HepG2 (cell line): Measurements from ENCODE around the gene TMUB1. TPM values are rescaled to one million over a fixed set of nuclear protein-coding genes. Genes with fewer than 3 reads are reported as not detected.
A peak's percentile ranks its signal among the peaks of the same experiment; 100 is the strongest.

ENCODE experiments used
- ATAC-seq: fragments of 200-7000 bp; cut with Tn5 transposase; 3 replicates; pipeline ENCODE4 v1.9.1; 2020; ENCODE audit warnings: mild to moderate bottlenecking, moderate library complexity
- BruUV-seq: library from RNA; stranded (reverse); fragments of 400-500 nt; replicated peaks from 2 replicates; lab custom pipeline; 2021; lab: Mats Ljungman, UMichigan
- CTCF ChIA-PET: fragments of 300-600 bp; formaldehyde crosslinking; extraction: SDS; loops from one replicate; lab custom pipeline; 2021; ENCODE audit warnings: low total read pairs, inconsistent platforms, low intra/inter-chr PET ratio; lab: Yijun Ruan, JAX
- POLR2A ChIA-PET: fragments of 350-600 bp; sonication (Branson Sonifier 250); formaldehyde crosslinking; loops from one replicate; lab custom pipeline; 2020; ENCODE audit warnings: antibody characterized with exemption, inconsistent platforms; lab: Yijun Ruan, JAX
- DNase-seq: peaks from one replicate; pipeline ENCODE4 v3.0.0-alpha.2; 2015; ENCODE audit warnings: low spot score
- FAIRE-seq: peaks from 3 replicates; lab custom pipeline; 2011; peaks lifted over from hg19 to GRCh38; lab: Jason Lieb, UNC
- H2AFZ ChIP-seq: one replicate; pipeline ENCODE4 v1.6.1; 2011; ENCODE audit warnings: low read length, inconsistent platforms
- H3K27ac ChIP-seq: fragments of 300-600 bp; 3 replicates; pipeline ENCODE4 v1.8.0; 2011; ENCODE audit warnings: mixed run types, mild to moderate bottlenecking, mixed read lengths, low read length, inconsistent platforms; ENCODE audit not compliant: insufficient read depth; ENCODE audit errors: extremely low read length
- H3K27me3 ChIP-seq, 2 experiments: fragments of 200-600 bp in 1 of 2; 2 replicates in 1 of 2; 3 replicates in 1 of 2; pipeline versions ENCODE4 v1.6.0 to v1.8.0; 2011; ENCODE audit warnings: low read length in 2 of 2, mild to moderate bottlenecking in 2 of 2, moderate library complexity in 2 of 2, inconsistent platforms in 1 of 2; ENCODE audit not compliant: insufficient read depth in 2 of 2, control insufficient read depth in 1 of 2
- H3K36me3 ChIP-seq, 2 experiments: fragments of 200-600 bp in 1 of 2; replicated peaks in 1 of 2; 2 replicates in 1 of 2; 3 replicates in 1 of 2; pipeline versions ENCODE4 v1.5.1 to v1.8.0; 2011; ENCODE audit warnings: low read length in 2 of 2, inconsistent platforms in 1 of 2; ENCODE audit not compliant: insufficient read depth in 2 of 2, control insufficient read depth in 1 of 2
- H3K4me1 ChIP-seq: 2 replicates; pipeline ENCODE4 v1.5.1; 2012; ENCODE audit warnings: low read length, inconsistent platforms; ENCODE audit not compliant: insufficient read depth
- H3K4me2 ChIP-seq: 2 replicates; pipeline ENCODE4 v1.6.0; 2011; ENCODE audit warnings: low read depth, low read length, inconsistent platforms
- H3K4me3 ChIP-seq, 3 experiments: fragments of 200-600 bp in 1 of 3; sonication (generic), shearing (Covaris generic) in 1 of 3; replicated peaks in 1 of 3; 2 replicates each; pipeline ENCODE4 v1.5.1; 2011 to 2016; ENCODE audit warnings: low read length in 3 of 3, inconsistent platforms in 2 of 3, low read depth in 2 of 3, mild to moderate bottlenecking in 2 of 3, control low read depth in 1 of 3, mixed read lengths in 1 of 3; ENCODE audit not compliant: insufficient read depth in 1 of 3
- H3K79me2 ChIP-seq: one replicate; pipeline ENCODE4 v1.6.1; 2011; ENCODE audit warnings: low read length, inconsistent platforms; ENCODE audit not compliant: insufficient read depth
- H3K9ac ChIP-seq: 2 replicates; pipeline ENCODE4 v1.6.0; 2011; ENCODE audit warnings: mild to moderate bottlenecking, low read depth, low read length, inconsistent platforms; ENCODE audit not compliant: insufficient read depth
- H3K9me3 ChIP-seq: 2 replicates; pipeline ENCODE4 v1.5.1; 2012; ENCODE audit warnings: mild to moderate bottlenecking, low read length
- H4K20me1 ChIP-seq: 2 replicates; pipeline ENCODE4 v1.6.0; 2011; ENCODE audit warnings: inconsistent platforms, mild to moderate bottlenecking, low read length, moderate library complexity; ENCODE audit not compliant: insufficient read depth
- CTCF ChIP-seq: sonication (generic); formaldehyde crosslinking; IDR thresholded peaks from 2 replicates; pipeline ENCODE4 v1.5.0; 2020; ENCODE audit warnings: mild to moderate bottlenecking, missing genetic modification reagents, moderate library complexity
- DNMT1 ChIP-seq: sonication (generic); formaldehyde crosslinking; IDR thresholded peaks from 2 replicates; pipeline ENCODE4 v1.5.1; 2020; ENCODE audit warnings: mild to moderate bottlenecking, missing genetic modification reagents
- FOXK1 ChIP-seq: sonication (generic); formaldehyde crosslinking; IDR thresholded peaks from 2 replicates; pipeline ENCODE4 v1.4.0; 2020; ENCODE audit warnings: low read depth, missing genetic modification reagents, borderline replicate concordance
- HNF1B ChIP-seq: sonication (generic); formaldehyde crosslinking; IDR thresholded peaks from 2 replicates; pipeline ENCODE4 v1.5.1; 2020; ENCODE audit warnings: mild to moderate bottlenecking, moderate library complexity, missing genetic modification reagents
- HNRNPLL ChIP-seq: fragments of 200-400 bp; formaldehyde crosslinking; IDR thresholded peaks from 2 replicates; pipeline ENCODE4 v1.6.1; 2017; ENCODE audit warnings: mild to moderate bottlenecking, low read depth, low read length; ENCODE audit not compliant: poor library complexity, severe bottlenecking
- JUNB ChIP-seq: sonication (generic); formaldehyde crosslinking; IDR thresholded peaks from 2 replicates; pipeline ENCODE4 v1.8.0; 2022; ENCODE audit warnings: missing genetic modification reagents, mild to moderate bottlenecking, borderline replicate concordance
- KLF12 ChIP-seq: sonication (generic); formaldehyde crosslinking; IDR thresholded peaks from 2 replicates; pipeline ENCODE4 v1.4.0; 2020; ENCODE audit warnings: missing genetic modification reagents, borderline replicate concordance
- MBNL3 ChIP-seq: fragments of 250-450 bp; sonication (Bioruptor Pico); conservative IDR thresholded peaks from 2 replicates; pipeline ENCODE4 v1.8.0; 2022; ENCODE audit warnings: mild to moderate bottlenecking, inconsistent platforms
- POLR2G ChIP-seq: fragments of 200-400 bp; formaldehyde crosslinking; IDR thresholded peaks from 2 replicates; pipeline ENCODE4 v1.6.1; 2018; ENCODE audit warnings: mild to moderate bottlenecking, low read depth, low read length, moderate library complexity
- SMC3 ChIP-seq: IDR thresholded peaks from 2 replicates; pipeline ENCODE4 v1.6.1; 2011; ENCODE audit warnings: low read length, improper control_type of control experiment
- ZC3H4 ChIP-seq: sonication (generic); formaldehyde crosslinking; IDR thresholded peaks from 2 replicates; pipeline ENCODE4 v1.4.0; 2020; ENCODE audit warnings: missing genetic modification reagents, borderline replicate concordance
- ZMYM4 ChIP-seq: sonication (generic); formaldehyde crosslinking; IDR thresholded peaks from 2 replicates; pipeline ENCODE4 v1.8.1; 2023; ENCODE audit warnings: mild to moderate bottlenecking, missing genetic modification reagents
- ZNF331 ChIP-seq: sonication (generic); formaldehyde crosslinking; IDR thresholded peaks from 2 replicates; pipeline ENCODE4 v1.4.0; 2020; ENCODE audit warnings: missing genetic modification reagents
- ZNF33A ChIP-seq: sonication (generic); formaldehyde crosslinking; IDR thresholded peaks from 2 replicates; pipeline ENCODE4 v1.5.1; 2020; ENCODE audit warnings: missing genetic modification reagents, mild to moderate bottlenecking, moderate library complexity, borderline replicate concordance
- ZNF563 ChIP-seq: sonication (generic); formaldehyde crosslinking; IDR thresholded peaks from 2 replicates; pipeline ENCODE4 v1.8.0; 2022; ENCODE audit warnings: mild to moderate bottlenecking, moderate library complexity, missing genetic modification reagents
- ZNF614 ChIP-seq: IDR thresholded peaks from 2 replicates; pipeline ENCODE4 v1.6.1; 2018; ENCODE audit warnings: missing biosample characterization, missing genetic modification reagents, inconsistent platforms, borderline replicate concordance
- ZNF770 ChIP-seq: sonication (generic); formaldehyde crosslinking; IDR thresholded peaks from 2 replicates; pipeline ENCODE4 v1.5.0; 2020; ENCODE audit warnings: mild to moderate bottlenecking, missing genetic modification reagents
- WGBS: methylation state at CpG from one replicate; pipeline ENCODE4 v1.1.6; 2017; ENCODE audit warnings: low lambda C conversion rate; 5-methylcytosine and 5-hydroxymethylcytosine counted together
- in situ Hi-C: cut with HindIII; loops from 2 replicates; pipeline ENCODE4 v1.10.0; 2017; ENCODE audit warnings: low pct_unique_long_range_greater_than_20kb; ENCODE audit not compliant: extremely low pct_ligation_motif_present
- intact Hi-C: fragments of 100-400 bp; cut with micrococcal nuclease; formaldehyde crosslinking; loops from one replicate; pipeline ENCODE4 v1.10.0; 2022; ENCODE audit not compliant: unreplicated experiment
- polyA plus RNA-seq, 8 experiments: library from polyadenylated mRNA; depleted of rRNA in 3 of 8; stranded (reverse) in 7 of 8; unstranded in 1 of 8; fragments of >200 nt; fragmentation: Illumina TruSeq in 4 of 8; extraction: Trizol in 4 of 8; gene quantifications; 2 replicates each; pipeline versions ENCODE4 v1.2.1 to v1.2.3, GENCODE V29; 2011 to 2016; ENCODE audit warnings: low read depth in 4 of 8, missing spikeins in 1 of 8, mixed read lengths in 1 of 8; ENCODE audit not compliant: insufficient read depth in 1 of 8
- total RNA-seq, 5 experiments: library from RNA; depleted of rRNA; stranded (reverse); fragments of >200 nt; fragmentation: Illumina TruSeq; extraction: Trizol; gene quantifications; 2 replicates each; pipeline ENCODE4 v1.2.3, GENCODE V29; 2016; ENCODE audit warnings: low read depth in 1 of 5

TMUB1 gene
- total and polyA plus RNA-seq, 2 of the 13 experiments (the other 11 are each of a cell fraction or from before 2014, with no cell fraction given) = 44.8 to 51.6 TPM

- TF ChIP-seq ZMYM4 (CRISPR knock-in tag) (no peak), JUNB (no peak), HNRNPLL (no peak), FOXK1 (CRISPR knock-in tag) (no peak), ZNF33A (CRISPR knock-in tag) (no peak), CTCF (CRISPR knock-in tag) (peak; percentile 60), POLR2G (no peak), MBNL3 (CRISPR knock-in tag) (no peak)
- TF ChIP-seq, all 625 proteins: peak for 3
These were observed 8.1 kb upstream of the TMUB1 start (continued) for GRCh38 chr7:151091431-151091830.

GRCh38 chr7:151091003-151091402 is 7.7 kb upstream of the TMUB1 start:
- ATAC-seq (no peak), DNase-seq (no peak), FAIRE-seq (no peak)
- Histone ChIP-seq H3K4me1 (peaks cover 41% of the 10 kb centered on the region), H3K9me3 (no peaks in the 10 kb centered on the region), H3K79me2 (peaks cover 91% of the 10 kb centered on the region), H3K27me3 (no peaks in the 10 kb centered on the region), H3K4me2 (0 out of 2 replicates have a peak overlapping the region, but pooled peaks have one; percentile 1), H3K36me3 (peaks cover 8 to 35% of the 10 kb centered on the region in 2 experiments; a peak in 4 of 5 replicates), H3K4me3 (no peak overlapping the region), H3K27ac (no peak overlapping the region), H4K20me1 (peaks cover 72% of the 10 kb centered on the region), H2AFZ (no peak overlapping the region), H3K9ac (no peak overlapping the region)
- ChIA-PET CTCF (interaction anchor here (0.7 kb wide), 1 partner anchor 20 kb away, joined by 3 read pairs; no protein-coding TSS in a partner anchor), POLR2A (no interaction called here)
- WGBS = 94% methylated on average over 7 of the region's 7 CpGs
- no TSS peak for BruUV-seq
- in situ Hi-C loops (no loop called here), intact Hi-C loops (no loop called here)
- TF ChIP-seq ZNF614 = no peak
- TF ChIP-seq ZNF563 (CRISPR knock-in tag) = no peak
- TF ChIP-seq ZC3H4 (CRISPR knock-in tag) = no peak
- no peak for TF ChIP-seq ZNF770 (CRISPR knock-in tag)
- no peak for TF ChIP-seq HNF1B (CRISPR knock-in tag)
- TF ChIP-seq SMC3 = no peak
- TF ChIP-seq DNMT1 (CRISPR knock-in tag) = no peak
- TF ChIP-seq KLF12 (CRISPR knock-in tag) = no peak
- TF ChIP-seq ZNF331 = no peak
